CD4-positive, alpha-beta T cell treated with Interleukin-10 for 1 hour (primary cell): ENCODE data around the gene CDH13.

Experiments
- DNase-seq: peaks from one replicate; pipeline ENCODE4 v3.0.0-alpha.2; 2020

The CDH13 gene

DNA sequence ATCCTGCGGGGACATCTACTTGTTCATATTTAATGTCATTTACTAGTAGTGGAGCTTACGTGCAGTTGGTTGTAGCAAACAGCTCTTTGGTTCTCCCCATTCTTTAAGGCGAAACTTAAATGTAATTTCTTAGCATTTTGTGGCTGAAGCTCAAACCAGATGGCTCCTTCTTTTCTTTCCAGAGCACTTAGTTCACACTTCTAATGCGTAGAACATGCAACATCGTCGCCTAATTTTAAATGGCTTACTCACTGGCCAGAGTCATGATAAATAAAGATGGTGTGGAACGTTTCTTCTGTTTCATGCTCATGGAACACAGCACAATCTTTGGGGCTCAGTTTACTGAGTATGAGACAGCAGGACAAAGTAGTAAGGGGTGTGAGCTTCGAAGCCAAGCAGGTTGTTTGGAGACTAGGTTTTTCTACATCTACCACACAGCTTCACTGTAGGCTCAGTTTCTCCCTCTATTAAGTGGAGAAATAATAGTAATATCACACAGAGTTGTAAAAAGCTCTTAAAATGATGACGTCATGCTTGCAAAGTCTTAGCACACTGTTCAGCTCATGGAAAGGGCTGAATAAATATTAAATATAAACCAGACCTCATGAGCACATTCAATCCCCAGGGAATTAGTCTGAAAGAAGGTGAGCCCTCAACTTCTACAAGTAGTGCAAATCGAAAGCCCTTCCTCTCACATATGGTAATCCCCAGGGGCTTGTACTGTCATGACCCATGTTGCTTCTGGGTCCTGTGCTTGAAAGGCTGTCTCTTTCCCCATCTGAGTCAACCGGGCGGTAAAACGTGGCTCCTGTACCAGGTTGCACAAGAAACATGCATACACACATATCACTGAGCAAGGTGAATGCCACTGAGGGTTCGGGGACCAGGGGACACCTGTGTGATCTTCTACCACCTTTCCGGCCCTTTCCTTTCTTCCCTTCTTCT is 384.3 kb downstream of the CDH13 start:
- DNase-seq = no peak

- no peak for DNase-seq
These were observed 385.2 kb downstream of the CDH13 start for GRCh38 chr16:83011939-83012338.

DNA sequence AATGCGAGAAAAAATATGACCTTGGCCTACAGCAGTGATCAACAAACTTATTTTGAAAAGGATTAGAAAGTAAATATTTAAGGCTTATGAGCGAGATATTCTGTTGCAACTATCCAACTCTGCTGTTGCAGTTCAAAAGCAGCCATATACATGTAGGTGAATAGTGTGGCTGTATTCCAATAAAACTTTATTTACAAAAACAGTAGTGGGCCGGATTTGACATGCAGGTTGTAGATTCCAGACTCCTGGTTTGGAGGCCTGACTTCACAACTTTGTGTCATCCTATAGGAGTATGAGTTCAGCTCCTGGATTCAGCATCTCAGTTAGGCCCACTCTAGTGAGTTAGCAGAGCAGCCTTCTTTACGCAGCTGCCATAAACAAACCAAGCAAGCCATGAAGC is 386.3 kb downstream of the CDH13 start:
- no peak for DNase-seq

DNA sequence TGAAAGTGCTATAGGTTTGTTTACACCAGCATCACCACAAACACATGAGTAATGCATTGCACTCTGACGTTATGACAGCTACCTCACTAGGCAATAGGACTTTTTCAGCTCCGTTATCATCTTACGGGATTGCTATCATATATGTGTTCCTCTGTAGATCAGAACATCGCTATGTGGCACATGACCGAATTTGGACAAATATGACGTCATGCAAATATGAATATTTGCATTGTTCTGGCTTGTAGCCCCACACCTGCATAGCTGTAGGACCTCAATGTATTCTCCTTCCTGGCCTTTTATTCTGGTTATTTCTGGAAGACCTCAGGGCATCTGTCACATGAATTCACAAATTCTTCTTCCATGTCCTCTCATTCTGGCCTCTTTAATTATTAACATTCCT is 393.2 kb downstream of the CDH13 start:
- no peak for DNase-seq

DNA sequence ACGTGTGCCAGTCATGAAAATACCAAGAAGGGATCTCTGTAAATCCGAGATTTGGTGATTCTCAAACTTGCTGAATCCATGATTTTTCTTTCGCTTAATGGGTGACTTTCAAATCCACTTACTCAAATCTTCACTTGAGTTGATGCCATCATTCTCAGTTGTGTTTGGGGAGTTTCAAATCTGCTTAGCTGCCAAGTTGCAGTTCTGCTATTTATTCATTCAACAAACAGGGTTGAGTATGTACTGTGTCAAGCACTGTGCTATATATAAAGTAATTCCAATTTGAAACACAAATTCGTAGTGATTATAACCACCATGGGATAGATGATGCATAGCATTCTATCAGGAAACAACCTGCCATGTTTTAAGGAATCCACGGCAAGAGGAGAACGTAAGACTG is 394.3 kb downstream of the CDH13 start:
- no peak for DNase-seq

DNA sequence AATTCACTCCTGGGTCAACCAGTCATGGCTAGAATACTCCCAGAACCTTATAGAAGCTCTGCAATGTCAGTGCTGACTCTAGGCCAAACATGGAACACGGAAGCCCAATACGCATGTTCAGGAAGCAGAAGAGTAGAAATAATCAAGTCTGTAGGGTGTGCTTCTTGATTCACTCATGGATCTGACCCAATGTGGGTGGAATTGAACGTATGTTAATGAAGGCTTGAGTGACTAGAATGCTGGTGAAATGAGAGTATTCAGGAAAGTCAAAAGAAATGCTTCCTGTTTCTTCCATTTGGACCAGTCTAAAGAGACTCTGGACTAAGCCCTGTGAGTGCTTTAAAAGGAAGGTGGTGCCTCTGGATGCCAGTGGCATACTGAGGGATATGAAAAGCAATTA is 395.0 kb downstream of the CDH13 start:
- no peak for DNase-seq

DNA sequence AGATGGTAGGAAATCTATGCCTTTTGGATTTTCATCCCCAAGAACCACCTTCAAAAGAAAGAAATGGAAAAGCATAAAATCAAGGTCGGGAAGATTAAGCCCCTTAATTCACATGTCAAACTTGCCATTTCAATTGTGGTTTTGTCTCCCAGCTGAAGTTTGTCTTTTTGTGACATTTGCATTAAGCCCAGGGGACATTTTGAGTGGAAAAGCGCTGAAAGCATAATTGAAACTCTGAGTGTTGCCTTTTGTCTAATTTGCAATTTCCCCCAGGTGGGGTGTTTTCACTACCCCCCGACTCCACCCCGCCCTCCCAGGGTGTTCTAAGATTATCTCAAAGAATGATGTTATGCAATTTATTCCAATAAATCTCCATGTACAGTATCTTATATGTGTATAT is 396.2 kb downstream of the CDH13 start:
- DNase-seq = no peak

DNA sequence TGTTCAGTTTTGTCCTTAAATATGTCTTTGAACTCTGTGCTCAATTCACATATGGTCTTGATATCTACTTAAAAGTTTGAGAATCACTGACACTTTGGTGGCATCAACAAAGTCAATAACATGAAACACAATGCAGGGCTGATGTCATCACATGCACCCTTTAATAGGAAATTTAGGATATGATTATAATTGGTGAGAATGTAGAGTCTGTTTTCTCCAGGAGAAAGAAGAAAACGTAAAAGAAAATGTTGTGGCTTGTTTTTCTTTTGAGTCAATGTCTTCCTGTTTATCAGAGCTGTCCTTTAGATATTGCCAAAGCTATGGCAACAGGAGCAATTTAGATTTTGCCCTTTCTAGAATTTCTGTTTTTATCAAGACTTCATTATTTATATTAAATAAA is 396.9 kb downstream of the CDH13 start:
- no peak for DNase-seq

GRCh38 chr16:83027973-83028372 is 401.2 kb downstream of the CDH13 start:
- no peak for DNase-seq

- DNase-seq = no peak
These were observed 402.7 kb downstream of the CDH13 start for GRCh38 chr16:83029467-83029866.

DNA sequence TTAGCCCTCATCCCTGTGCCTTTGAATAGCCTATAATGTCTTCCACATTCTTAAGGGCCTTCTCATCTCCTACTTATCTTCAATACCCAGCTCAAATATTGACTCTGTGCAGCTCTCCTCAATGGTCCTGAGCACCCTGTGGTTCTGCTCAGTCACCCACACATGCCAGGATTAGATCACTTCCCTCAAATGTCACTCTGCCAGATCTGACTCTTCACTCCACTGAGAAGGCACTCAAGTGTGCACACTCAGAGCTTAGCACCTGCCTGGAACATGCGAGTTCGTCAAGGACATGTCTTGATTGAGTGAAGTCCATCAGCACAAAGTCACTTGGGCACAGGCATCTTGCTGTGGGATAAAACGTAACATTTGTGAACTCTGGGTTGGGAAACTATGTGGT is 404.8 kb downstream of the CDH13 start:
- no peak for DNase-seq

DNA sequence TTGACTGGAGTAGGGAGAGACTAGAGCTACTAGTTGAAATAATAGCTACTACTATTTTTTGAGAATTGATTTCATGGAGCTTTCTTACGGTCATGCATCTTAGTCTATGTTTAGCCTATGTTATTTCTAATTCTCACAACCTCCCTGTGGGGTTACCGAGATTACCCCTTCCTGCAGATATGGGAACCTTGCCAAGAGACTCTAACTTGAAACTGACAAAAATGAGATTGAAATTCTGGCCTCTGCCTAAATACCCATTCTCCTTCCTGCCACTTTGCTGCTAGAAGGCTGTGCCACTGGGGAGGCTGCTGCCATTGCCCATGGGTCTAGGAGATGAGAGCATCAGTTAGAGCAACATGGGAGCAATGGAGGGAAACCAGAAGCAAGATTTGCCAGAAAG is 410.3 kb downstream of the CDH13 start:
- no peak for DNase-seq

DNA sequence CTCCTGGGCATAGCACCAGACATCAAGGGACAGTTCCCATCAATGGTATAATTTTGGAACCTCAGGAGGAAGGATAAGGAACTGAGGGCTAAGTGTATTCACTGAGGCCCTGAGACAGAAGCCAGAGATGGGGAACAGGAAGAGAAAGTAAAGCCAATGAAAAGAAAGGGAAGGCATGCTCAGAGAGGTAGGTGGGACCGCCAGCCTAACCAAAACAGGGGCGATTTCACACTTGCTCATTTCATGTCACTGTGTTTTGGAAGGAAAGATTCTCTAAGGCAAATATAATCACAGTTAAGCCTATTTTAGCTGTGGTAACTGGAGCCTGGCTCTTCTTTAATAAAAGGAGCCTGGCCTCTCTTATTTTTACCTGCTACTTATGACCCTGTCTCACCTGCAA is 411.1 kb downstream of the CDH13 start:
- no peak for DNase-seq

GRCh38 chr16:83040174-83040573 is 413.4 kb downstream of the CDH13 start:
- DNase-seq = peak; percentile 3

GRCh38 chr16:83044589-83044988 is 417.8 kb downstream of the CDH13 start:
- DNase-seq = no peak

DNA sequence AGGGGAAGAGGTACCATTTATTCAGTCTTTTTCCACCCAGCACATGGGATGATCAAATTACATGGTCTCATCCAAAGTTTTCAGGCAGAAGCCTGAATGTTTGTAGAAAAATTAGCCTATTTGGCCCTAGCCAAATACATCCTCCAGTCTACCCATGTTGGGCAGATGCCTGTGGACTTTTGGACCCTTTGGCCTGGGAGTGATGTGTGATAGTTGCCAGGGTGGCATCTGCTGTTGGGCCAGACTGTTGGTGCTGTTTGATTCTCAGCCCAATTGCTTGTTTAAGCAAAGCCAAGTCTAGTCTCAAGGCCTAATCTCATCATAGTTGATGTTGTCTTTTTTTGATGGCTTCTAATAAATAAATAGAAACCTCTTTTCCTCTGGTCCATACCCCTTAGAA is 419.0 kb downstream of the CDH13 start:
- DNase-seq = no peak

DNA sequence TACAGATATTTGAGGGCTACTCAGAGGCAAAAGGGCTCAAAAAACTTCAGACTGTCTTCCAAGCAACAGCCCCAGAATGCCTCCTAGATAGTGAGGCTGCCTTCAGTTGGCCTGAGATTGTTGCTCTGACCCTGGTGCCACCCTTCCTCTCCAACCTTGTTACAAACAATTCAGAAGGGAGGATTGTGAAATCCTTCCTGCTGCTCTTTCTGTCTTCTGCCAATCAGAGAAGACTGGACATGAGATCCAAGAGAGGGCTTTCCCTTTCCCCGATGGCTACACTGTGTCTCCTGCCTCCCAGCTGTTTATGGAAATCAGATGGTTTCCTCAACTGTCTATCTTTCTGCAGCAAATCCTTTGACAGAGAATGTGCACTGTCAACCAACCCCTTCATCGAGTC is 419.9 kb downstream of the CDH13 start:
- no peak for DNase-seq

- DNase-seq = no peak
These were observed 424.7 kb downstream of the CDH13 start for GRCh38 chr16:83051451-83051850.

DNA sequence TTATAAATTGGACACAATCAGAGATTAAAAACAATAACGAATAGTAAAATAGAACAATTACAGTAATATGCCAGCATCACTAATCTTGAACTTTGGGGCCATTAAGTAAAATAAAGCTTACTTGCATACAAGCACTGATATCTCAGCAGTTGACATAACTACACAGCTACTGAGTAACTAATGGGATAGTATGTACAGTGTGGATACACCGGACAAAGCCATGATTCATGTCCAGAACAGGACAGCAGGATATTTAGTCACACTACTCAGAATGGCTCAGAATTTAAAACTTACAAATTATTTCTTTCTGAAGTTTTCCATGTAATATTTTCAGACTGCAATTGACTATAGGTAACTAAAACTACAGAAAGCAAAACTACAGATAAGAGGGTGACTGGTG is 427.5 kb downstream of the CDH13 start:
- DNase-seq = no peak

DNA sequence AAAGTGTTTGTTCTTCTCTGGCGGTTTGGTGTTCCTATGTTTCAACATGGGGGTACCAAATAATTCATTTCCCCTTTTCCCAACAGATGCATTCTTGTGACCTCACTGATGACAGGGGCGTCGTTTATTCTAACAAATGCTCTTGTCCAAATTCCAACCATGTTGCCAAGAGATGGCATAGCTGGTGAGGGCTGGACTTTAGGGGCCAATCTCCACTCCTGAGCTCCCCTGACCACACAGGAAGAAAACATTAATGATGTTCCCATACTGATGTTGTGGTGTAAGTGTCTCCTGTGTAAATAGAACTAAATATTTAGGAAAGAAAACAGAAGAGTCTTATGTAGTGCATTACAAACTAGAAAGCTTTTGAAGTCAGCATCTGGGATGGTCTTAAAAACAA is 431.6 kb downstream of the CDH13 start:
- DNase-seq = no peak

- DNase-seq = no peak
These were observed 432.5 kb downstream of the CDH13 start for GRCh38 chr16:83059237-83059636.

DNA sequence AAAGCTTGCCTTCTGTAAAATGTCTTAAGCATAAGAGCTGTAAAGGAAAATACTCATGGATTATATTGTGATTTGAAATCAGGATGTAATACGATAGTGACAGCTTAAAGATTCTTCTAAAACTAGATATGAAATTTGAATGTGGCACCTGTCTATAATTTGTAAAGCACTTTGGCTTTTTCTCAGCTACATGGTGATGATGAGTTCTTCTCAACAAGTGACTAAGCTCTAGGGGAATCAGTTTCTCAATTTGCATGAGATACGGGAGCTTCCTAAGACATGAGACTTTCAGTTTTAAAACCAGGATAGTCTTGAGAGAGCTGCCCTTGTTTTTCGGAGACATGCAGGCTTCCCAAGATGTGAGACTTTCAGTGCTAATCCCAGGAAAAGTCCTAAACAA is 439.2 kb downstream of the CDH13 start:
- DNase-seq = no peak

GRCh38 chr16:83066881-83067280 is 440.1 kb downstream of the CDH13 start:
- DNase-seq = no peak

GRCh38 chr16:83068686-83069085 is 441.9 kb downstream of the CDH13 start:
- no peak for DNase-seq
